Measurements from ENCODE around the gene CSHL1. TPM values are rescaled to one million over a fixed set of nuclear protein-coding genes. Genes with fewer than 3 reads are reported as not detected.
A peak's percentile ranks its signal among the peaks of the same experiment; 100 is the strongest.
"Not testable (repeated sequence)": the region's sequence is repeated elsewhere in the genome, so short reads cannot be mapped to it uniquely, and the experiment has no call there.

CSHL1 gene
- total and polyA plus RNA-seq, 8 donors = 0.78 TPM; not detected in 7

DNA sequence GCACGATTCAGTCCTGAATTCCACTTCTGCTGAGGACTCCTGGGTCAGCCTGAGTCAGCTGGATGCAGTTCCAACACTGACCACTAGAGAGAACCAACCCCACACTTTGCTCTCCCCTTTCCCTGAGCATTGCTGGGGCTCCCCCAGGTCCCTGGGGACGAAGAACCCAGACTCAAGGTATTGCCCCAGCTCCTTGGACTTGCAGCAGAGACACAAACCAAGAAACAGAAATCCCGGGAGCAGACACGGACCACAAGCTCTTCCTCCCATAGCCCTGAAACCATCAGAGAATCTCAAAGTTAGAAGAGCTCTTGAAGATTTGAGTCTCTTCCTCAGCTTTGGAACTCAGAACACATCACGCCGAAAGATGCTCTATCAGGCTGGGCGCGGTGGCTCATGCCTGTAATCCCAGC, 8.3 kb upstream of the CSHL1 start:
- H3K4me1 ChIP-seq = no peaks in the 10 kb centered on the region
- ATAC-seq (peak; percentile 96), DNase-seq (peak; percentile 31 to 55 (median 42))
- H3K4me3 ChIP-seq = no peak overlapping the region
- H3K36me3 ChIP-seq = no peaks in the 10 kb centered on the region
- intact Hi-C loops (cut with DNase I) = loop anchor here in 1 of 2 donors (5.0 to 10.0 kb wide), 2 partner anchors 108 to 215 kb away; partner anchors contain the start of gene ERN1
- H3K27me3 ChIP-seq = no peaks in the 10 kb centered on the region
- H3K27ac ChIP-seq = no peak overlapping the region
- H3K9me3 ChIP-seq = no peaks in the 10 kb centered on the region
- TF ChIP-seq, protein P1, sequence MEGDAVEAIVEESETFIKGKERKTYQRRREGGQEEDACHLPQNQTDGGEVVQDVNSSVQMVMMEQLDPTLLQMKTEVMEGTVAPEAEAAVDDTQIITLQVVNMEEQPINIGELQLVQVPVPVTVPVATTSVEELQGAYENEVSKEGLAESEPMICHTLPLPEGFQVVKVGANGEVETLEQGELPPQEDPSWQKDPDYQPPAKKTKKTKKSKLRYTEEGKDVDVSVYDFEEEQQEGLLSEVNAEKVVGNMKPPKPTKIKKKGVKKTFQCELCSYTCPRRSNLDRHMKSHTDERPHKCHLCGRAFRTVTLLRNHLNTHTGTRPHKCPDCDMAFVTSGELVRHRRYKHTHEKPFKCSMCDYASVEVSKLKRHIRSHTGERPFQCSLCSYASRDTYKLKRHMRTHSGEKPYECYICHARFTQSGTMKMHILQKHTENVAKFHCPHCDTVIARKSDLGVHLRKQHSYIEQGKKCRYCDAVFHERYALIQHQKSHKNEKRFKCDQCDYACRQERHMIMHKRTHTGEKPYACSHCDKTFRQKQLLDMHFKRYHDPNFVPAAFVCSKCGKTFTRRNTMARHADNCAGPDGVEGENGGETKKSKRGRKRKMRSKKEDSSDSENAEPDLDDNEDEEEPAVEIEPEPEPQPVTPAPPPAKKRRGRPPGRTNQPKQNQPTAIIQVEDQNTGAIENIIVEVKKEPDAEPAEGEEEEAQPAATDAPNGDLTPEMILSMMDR (IDR thresholded peaks at IDR 0.05) = peak; percentile 93 to 99

DNA sequence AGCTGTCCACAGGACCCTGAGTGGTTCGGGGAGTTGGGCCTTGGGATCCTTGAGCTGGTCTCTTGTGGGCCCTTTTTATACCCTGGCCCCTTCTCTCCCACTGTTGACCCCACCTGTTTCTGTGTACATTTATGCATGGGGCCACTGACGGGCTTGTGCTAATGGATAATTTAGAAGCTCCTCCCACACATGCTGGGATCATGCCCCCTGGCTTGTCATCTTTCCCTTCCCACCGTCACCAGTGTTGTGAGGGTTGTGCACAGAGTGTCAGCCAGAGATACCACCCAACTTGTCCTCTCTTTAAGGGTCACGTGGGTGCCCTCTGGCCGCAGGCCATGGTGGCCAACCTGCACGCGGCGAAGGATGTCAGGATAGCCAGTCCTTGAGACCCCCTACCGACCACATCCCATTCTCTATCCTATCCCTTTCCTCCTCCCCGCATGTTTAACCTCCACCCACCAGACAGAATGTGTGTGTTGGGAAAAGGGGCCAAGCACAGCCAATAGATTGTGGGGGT, 7.8 kb upstream of the CSHL1 start, which contains the start of gene GH1:
TSS of gene GH1 (minus strand) at position 51 of the 517 bp plus-strand sequence. CDS start 63 bp downstream, outside the sequence.
- H3K4me3 ChIP-seq, H3K9me3 ChIP-seq, H3K27ac ChIP-seq, H3K36me3 ChIP-seq, H3K4me1 ChIP-seq, H3K27me3 ChIP-seq, ATAC-seq: not testable (repeated sequence)
- intact Hi-C loops (cut with DNase I) = loop anchor here in 1 of 2 donors (5.0 to 10.0 kb wide), 2 partner anchors 108 to 216 kb away; partner anchors contain the start of gene ERN1
- DNase-seq = peak in 2 of 4 donors; percentile 14 to 25

DNA sequence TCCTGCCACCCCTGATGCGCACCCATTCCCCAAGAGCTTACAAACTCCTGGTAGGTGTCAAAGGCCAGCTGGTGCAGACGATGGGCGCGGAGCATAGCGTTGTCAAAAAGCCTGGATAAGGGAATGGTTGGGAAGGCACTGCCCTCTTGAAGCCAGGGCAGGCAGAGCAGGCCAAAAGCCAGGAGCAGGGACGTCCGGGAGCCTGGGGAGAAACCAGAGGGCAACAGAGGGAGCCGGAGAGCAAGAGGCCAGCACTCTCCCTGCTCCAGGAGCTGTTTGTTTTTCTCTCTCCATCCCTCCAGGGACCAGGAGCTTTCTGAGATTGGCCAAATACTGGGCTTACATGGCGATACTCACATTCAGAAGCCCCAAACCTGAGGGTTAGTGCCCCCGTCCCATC, 7.2 kb upstream of the CSHL1 start:
- intact Hi-C loops (cut with DNase I) = loop anchor here in 1 of 2 donors (5.0 to 10.0 kb wide), 2 partner anchors 109 to 216 kb away; partner anchors contain the start of gene ERN1
- no peak for ATAC-seq
- no peaks in the 10 kb centered on the region for H3K4me1 ChIP-seq
- no peak overlapping the region for H3K4me3 ChIP-seq
- no peaks in the 10 kb centered on the region for H3K27me3 ChIP-seq
- peak in 2 of 4 donors; percentile 20 to 36 for DNase-seq
- no peaks in the 10 kb centered on the region for H3K36me3 ChIP-seq
- H3K27ac ChIP-seq = no peak overlapping the region
- TF ChIP-seq, protein P1 (IDR thresholded peaks at IDR 0.05) = no peak
- H3K9me3 ChIP-seq = no peaks in the 10 kb centered on the region

DNA sequence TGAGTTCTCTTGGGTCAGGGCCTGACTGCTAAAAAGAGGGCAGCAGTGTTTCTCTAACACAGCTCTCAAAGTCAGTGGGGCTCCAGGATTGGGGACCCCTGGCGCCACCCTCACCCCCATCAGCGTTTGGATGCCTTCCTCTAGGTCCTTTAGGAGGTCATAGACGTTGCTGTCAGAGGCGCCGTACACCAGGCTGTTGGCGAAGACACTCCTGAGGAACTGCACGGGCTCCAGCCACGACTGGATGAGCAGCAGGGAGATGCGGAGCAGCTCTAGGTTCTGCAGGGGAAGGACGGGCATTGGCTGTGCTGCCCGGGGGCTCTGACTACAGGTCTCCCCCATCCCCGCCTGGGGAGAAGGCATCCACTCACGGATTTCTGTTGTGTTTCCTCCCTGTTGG, 6.6 kb upstream of the CSHL1 start:
- Histone ChIP-seq H3K27me3 (no peaks in the 10 kb centered on the region), H3K9me3 (no peaks in the 10 kb centered on the region), H3K4me1 (no peaks in the 10 kb centered on the region), H3K36me3 (no peaks in the 10 kb centered on the region), H3K4me3 (no peak overlapping the region), H3K27ac (no peak overlapping the region)
- intact Hi-C loops (cut with DNase I) = loop anchor here in 1 of 2 donors (5.0 to 10.0 kb wide), 2 partner anchors 110 to 217 kb away; partner anchors contain the start of gene ERN1
- peak in 2 of 4 donors; percentile 26 to 54 for DNase-seq
- no peak for ATAC-seq
- TF ChIP-seq, protein P1 (IDR thresholded peaks at IDR 0.05) = no peak

DNA sequence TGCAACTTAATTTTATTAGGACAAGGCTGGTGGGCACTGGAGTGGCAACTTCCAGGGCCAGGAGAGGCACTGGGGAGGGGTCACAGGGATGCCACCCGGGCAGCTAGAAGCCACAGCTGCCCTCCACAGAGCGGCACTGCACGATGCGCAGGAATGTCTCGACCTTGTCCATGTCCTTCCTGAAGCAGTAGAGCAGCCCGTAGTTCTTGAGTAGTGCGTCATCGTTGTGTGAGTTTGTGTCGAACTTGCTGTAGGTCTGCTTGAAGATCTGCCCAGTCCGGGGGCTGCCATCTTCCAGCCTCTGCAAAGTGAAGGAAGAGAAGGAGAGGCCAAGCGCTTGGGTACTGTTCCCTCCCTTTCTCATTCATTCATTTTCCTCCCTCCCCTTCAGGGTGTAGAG, 6.1 kb upstream of the CSHL1 start:
- H3K9me3 ChIP-seq, H3K36me3 ChIP-seq, ATAC-seq, H3K27me3 ChIP-seq, H3K4me3 ChIP-seq, H3K27ac ChIP-seq, H3K4me1 ChIP-seq: not testable (repeated sequence)
- DNase-seq = peak in 1 of 4 donors; percentile 18
- intact Hi-C loops (cut with DNase I) = loop anchor here in 1 of 2 donors (5.0 to 10.0 kb wide), 2 partner anchors 110 to 218 kb away; partner anchors contain the start of gene ERN1

DNA sequence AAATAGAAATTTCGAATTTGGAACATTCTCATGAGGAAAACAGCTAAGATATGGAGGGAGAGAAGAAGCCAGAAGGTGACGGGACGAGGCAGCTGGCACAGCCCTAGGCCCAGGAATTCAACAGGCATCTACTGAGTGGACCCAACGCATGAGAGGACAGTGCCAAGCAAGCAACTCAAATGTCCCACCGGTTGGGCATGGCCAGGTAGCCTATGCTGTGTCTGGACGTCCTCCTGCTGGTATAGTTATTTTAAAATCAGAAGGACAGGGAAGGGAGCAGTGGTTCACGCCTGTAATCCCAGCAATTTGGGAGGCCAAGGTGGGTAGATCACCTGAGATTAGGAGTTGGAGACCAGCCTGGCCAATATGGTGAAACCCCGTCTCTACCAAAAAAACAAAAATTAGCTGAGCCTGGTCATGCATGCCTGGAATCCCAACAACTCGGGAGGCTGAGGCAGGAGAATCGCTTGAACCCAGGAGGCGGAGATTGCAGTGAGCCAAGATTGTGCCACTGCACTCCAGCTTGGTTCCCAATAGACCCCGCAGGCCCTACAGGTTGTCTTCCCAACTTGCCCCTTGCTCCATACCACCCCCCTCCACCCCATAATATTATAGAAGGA, 5.6 kb upstream of the CSHL1 start:
- ATAC-seq (no peak), DNase-seq (peak in 2 of 4 donors; percentile 20 to 26)
- H3K27ac ChIP-seq = no peak overlapping the region
- H3K4me1 ChIP-seq = no peaks in the 10 kb centered on the region
- no peak overlapping the region for H3K4me3 ChIP-seq
- no peaks in the 10 kb centered on the region for H3K9me3 ChIP-seq
- no peaks in the 10 kb centered on the region for H3K27me3 ChIP-seq
- no peaks in the 10 kb centered on the region for H3K36me3 ChIP-seq
- TF ChIP-seq, protein P1 (IDR thresholded peaks at IDR 0.05) = no peak
- intact Hi-C loops (cut with DNase I) = loop anchor here in 1 of 2 donors (5.0 to 10.0 kb wide), 2 partner anchors 111 to 218 kb away; partner anchors contain the start of gene ERN1

DNA sequence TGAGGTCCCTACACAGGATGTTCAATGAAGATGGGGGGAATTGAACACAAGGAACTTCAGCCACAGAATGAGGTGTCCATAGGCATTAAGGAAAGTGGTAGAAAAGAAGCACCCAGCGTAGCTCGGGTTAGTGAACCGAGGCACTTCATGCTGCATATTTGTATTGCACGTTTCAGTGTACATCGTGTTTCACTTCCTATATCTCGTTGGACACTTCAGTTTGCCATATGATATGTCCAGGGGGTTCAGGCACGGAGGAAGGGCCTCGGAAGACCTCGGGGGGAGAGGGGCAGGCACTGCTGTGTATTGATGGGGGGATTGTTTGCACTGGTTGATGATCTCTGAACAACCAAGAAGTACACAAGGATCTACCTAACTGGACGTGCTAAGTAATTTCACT, 4.7 kb upstream of the CSHL1 start:
- H3K4me1 ChIP-seq, ATAC-seq, H3K27me3 ChIP-seq, H3K36me3 ChIP-seq, H3K9me3 ChIP-seq, H3K27ac ChIP-seq, H3K4me3 ChIP-seq: not testable (repeated sequence)
- intact Hi-C loops (cut with DNase I) = loop anchor here in 1 of 2 donors (5.0 to 10.0 kb wide), 2 partner anchors 112 to 219 kb away; partner anchors contain the start of gene ERN1
- DNase-seq = peak in 1 of 4 donors; percentile 8
